Airway epithelial cell (primary cell): ENCODE data around the gene OR5M8. TPM values are rescaled to one million over a fixed set of nuclear protein-coding genes. Genes with fewer than 3 reads are reported as not detected.

Experiments used
- total RNA-seq: library from RNA; depleted of rRNA; stranded (reverse); fragments of >200 nt; gene quantifications from 2 replicates; pipeline ENCODE4 v1.2.3, GENCODE V29; 2015

Gene OR5M8
- total RNA-seq: not detected in 2 replicates

GRCh38 chr11:56491270-56491669 is at the start of gene OR5M8:
OR5M8 (minus strand) TSS chr11:56491370; CDS start chr11:56491370, 0 bp downstream.

GRCh38 chr11:56473252-56473651 is 17.9 kb downstream of the OR5M8 start, which contains the start of gene OR5M3:
OR5M3 (minus strand) TSS chr11:56473352; CDS start chr11:56470497, 2,855 bp downstream.

Other genes starting within 250 kb of the OR5M8 start
- gene OR5T3, start 239.1 kb downstream of the OR5M8 start, total RNA-seq: not detected in 2 replicates
- not detected in 2 replicates for gene OR5T1, start 217.2 kb downstream of the OR5M8 start, total RNA-seq
- not detected in 2 replicates for gene OR8H1, start 199.1 kb downstream of the OR5M8 start, total RNA-seq
- gene OR8K3, start 176.2 kb downstream of the OR5M8 start, total RNA-seq: not detected in 2 replicates
- gene OR8K1, start 145.3 kb downstream of the OR5M8 start, total RNA-seq: not detected in 2 replicates
- gene OR8J1, start 137.1 kb downstream of the OR5M8 start, total RNA-seq: not detected in 2 replicates
- not detected in 2 replicates for gene OR8U1, start 115.7 kb downstream of the OR5M8 start, total RNA-seq
- not detected in 2 replicates for gene OR5AL1, start 78.7 kb downstream of the OR5M8 start, total RNA-seq
- gene OR5M3, start 18.0 kb downstream of the OR5M8 start, total RNA-seq: not detected in 2 replicates
- gene OR5M11, start 51.9 kb upstream of the OR5M8 start, total RNA-seq: not detected in 2 replicates
- not detected in 2 replicates for gene OR5M10, start 86.4 kb upstream of the OR5M8 start, total RNA-seq
- not detected in 2 replicates for gene OR5M1, start 123.5 kb upstream of the OR5M8 start, total RNA-seq
- not detected in 2 replicates for gene OR5AP2, start 151.1 kb upstream of the OR5M8 start, total RNA-seq
- gene OR5AR1, start 172.3 kb upstream of the OR5M8 start, total RNA-seq: not detected in 2 replicates
- not detected in 2 replicates for gene OR9G1, start 207.7 kb upstream of the OR5M8 start, total RNA-seq